Loucy (cell line): ENCODE data around the gene IGFBP2.

Experiments used
- CTCF ChIP-seq: fragments of 200-600 bp; sonication (generic); conservative IDR thresholded peaks from 2 replicates; pipeline ENCODE4 v1.5.1; 2014; ENCODE audit warnings: mild to moderate bottlenecking, antibody characterized with exemption, low read length
- EZH2phosphoT487 ChIP-seq: fragments of 200-600 bp; IDR thresholded peaks from 2 replicates; pipeline ENCODE4 v1.6.1; 2018; ENCODE audit warnings: antibody characterized with exemption, mild to moderate bottlenecking, moderate library complexity, borderline replicate concordance

GRCh38 chr2:216606551-216607276 lies 26.5 kb upstream of the IGFBP2 start:
- TF ChIP-seq CTCF = no peak
- no peak for TF ChIP-seq EZH2phosphoT487
